Measurements from ENCODE around the gene CCDC28B.
A peak's percentile ranks its signal among the peaks of the same experiment; 100 is the strongest.

Gene CCDC28B

DNA sequence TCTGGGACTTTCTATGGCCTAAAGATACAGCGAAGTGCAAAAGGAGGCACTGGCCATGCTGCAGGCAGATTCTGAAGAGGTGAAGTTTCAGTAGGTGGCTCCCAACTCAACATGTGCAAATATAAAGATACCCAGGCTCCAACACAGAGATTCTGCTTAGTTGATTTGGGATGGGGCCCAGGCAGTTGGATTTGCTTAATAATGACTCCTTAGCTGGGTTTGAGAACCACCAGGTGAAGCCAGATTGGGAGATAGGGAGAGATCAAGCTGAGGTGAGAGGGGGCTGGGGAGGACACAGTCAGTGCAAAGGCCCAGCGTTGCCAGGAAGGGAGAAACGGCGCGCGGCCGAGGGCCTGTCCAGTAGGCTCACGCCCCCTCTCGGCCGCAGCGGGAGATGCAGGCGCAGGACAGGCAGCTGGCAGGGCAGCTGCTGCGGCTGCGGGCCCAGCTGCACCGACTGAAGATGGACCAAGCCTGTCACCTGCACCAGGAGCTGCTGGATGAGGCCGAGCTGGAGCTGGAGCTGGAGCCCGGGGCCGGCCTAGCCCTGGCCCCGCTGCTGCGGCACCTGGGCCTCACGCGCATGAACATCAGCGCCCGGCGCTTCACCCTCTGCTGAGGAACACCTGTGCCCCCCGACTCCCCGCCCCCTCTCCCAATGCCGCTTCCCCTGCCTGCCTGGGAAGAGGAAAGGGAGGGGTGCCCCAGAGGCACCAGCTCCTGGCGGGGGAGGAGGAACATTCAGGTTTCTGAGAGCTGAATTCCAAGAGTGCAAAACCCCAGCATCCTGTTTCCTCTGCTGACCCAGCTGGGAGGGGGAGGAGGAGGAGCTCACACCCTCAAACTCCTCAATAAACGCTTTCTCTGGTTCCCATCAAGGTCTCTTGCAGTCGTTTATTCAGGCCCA is 47.8 kb downstream of the CCDC28B start:
- H3K4me3 ChIP-seq (ENCODE audit: low read depth, low read length): no peak overlapping the region
- TF ChIP-seq, protein P1, sequence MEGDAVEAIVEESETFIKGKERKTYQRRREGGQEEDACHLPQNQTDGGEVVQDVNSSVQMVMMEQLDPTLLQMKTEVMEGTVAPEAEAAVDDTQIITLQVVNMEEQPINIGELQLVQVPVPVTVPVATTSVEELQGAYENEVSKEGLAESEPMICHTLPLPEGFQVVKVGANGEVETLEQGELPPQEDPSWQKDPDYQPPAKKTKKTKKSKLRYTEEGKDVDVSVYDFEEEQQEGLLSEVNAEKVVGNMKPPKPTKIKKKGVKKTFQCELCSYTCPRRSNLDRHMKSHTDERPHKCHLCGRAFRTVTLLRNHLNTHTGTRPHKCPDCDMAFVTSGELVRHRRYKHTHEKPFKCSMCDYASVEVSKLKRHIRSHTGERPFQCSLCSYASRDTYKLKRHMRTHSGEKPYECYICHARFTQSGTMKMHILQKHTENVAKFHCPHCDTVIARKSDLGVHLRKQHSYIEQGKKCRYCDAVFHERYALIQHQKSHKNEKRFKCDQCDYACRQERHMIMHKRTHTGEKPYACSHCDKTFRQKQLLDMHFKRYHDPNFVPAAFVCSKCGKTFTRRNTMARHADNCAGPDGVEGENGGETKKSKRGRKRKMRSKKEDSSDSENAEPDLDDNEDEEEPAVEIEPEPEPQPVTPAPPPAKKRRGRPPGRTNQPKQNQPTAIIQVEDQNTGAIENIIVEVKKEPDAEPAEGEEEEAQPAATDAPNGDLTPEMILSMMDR (IDR thresholded peaks at IDR 0.05; ENCODE audit: low read depth, low read length): peak; percentile 84
- in situ Hi-C loops (cut with HindIII; ENCODE audit: low sequenced_read_pairs): no loop called here
- peak; percentile 53 for DNase-seq (ENCODE audit: low read depth, low spot score)

DNA sequence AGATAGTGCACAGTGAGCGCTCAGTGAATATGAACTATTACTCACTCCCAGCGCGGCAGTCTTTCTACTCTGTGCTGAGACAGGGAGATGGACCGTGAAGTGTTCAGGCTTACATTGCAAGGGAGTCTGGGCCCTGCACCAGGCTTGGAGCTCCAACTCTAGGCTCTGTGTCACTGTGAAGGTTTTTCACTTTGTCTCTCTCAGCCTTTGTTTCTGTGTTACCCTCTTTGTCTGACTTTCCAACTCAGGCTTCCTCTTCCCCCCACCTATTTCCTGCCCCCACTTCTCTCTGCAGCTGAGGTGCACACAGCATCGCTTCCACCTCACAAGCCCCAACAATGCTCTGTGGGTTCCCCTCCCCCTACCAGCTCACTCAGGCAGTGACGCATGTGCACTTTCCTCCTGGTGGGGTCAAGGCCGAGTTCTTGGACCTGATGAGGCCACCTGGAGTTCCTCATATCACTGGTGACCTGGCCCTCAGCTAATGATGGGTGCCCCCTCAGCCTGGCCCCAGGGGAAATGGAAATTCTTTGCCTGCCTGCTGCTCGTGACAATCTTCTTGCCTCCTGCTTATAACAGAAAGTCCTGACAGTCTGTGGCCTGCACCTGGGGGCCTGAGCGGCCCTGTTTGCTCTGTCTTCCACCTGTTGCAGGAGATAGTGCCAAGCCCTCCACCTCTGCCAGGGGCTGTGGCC is 49.6 kb downstream of the CCDC28B start:
- DNase-seq (ENCODE audit: low read depth, low spot score): no peak
- H3K4me3 ChIP-seq (ENCODE audit: low read depth, low read length): no peak overlapping the region
- in situ Hi-C loops (cut with HindIII; ENCODE audit: low sequenced_read_pairs): no loop called here
- TF ChIP-seq, protein P1 (IDR thresholded peaks at IDR 0.05; ENCODE audit: low read depth, low read length): no peak

DNA sequence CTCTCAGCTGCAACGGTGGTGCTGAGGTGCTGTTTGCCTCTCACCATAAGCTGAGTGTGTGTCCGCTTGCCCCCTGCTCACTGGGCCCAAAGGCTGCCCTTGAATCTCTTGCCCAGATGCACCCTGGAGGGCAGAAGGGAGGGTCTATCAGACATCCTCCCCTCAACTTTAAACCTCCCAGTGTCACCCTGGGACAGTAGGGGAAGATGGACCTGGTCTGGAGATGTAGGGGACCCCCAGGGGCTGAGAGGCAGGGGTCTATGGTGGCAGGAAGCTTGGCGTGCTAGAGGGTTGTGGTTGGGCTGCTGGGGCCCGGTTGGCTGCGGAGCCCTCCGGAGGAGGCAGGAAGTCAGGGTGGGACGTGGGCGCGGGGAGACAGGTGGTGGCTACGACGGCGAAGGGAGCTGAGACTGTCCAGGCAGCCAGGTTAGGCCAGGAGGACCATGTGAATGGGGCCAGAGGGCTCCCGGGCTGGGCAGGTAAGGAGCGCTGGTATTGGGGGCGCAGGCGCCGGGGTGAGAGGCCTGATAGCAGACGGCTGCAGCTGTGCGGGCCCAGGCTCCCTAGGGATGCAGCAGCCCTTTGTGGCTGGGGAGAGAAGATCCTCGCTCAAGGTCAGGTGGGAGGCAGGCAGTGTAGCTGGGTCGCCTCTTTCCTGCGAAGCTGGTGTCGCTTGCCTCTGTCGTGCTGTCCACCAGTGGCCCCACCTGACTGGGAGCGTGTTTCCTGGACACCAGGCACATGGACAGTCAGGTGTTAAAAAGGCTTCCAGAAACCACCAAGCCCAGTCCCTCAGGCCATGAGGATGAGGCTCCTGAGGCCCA is 50.7 kb downstream of the CCDC28B start, which contains the start of gene LCK:
LCK (plus strand) TSS at position 373 of the 824 bp plus-strand sequence. CDS start 23,065 bp downstream, outside the sequence.
- DNase-seq (ENCODE audit: low read depth, low spot score): no peak
- no peak within 1 kb of the TSS for H3K4me3 ChIP-seq (ENCODE audit: low read depth, low read length)
- TF ChIP-seq, protein P1 (IDR thresholded peaks at IDR 0.05; ENCODE audit: low read depth, low read length): no peak
- in situ Hi-C loops (cut with HindIII; ENCODE audit: low sequenced_read_pairs): no loop called here

Data from astrocyte of the spinal cord (primary cell).